H1 (cell line): Measurements from ENCODE around the gene AQP7. TPM values are rescaled to one million over a fixed set of nuclear protein-coding genes. Genes with fewer than 3 reads are reported as not detected.

Experiments
- CHD7 ChIP-seq: fragments of 300-600 bp; sonication (generic); IDR thresholded peaks from 2 replicates; pipeline ENCODE4 v1.7.1; 2012; ENCODE audit warnings: low read length, moderate library complexity, mild to moderate bottlenecking, inconsistent platforms; ENCODE audit not compliant: insufficient replicate concordance
- polyA plus RNA-seq, 7 experiments: library from polyadenylated mRNA; depleted of rRNA in 3 of 7; stranded (reverse) in 5 of 7; unstranded in 2 of 7; fragments of >200 nt in 5 of 7; fragments of 200-250 nt in 2 of 7; gene quantifications; 1 replicate in 5 of 7; 2 replicates in 1 of 7; 4 replicates in 1 of 7; pipeline versions ENCODE4 v1.2.1 to v1.2.3, GENCODE V29; 2011 to 2013; ENCODE audit warnings: missing spikeins in 2 of 7, mixed read lengths in 2 of 7
- total RNA-seq: library from RNA; stranded (reverse); fragmentation: NEBNext Ultra II Directional; extraction: Animal tissue kit (Norgen Biotek cat#: 25700); gene quantifications from 2 replicates; pipeline ENCODE4 v1.2.1, GENCODE V29; 2021

Gene AQP7
- total and polyA plus RNA-seq, 2 of the 8 experiments (the other 6 are each of a cell fraction or from before 2014, with no cell fraction given) = not detected

- TF ChIP-seq CHD7 = no peak
These were observed 27.1 kb upstream of the AQP7 start (continued) for GRCh38 chr9:33429256-33429985.
